Measurements from ENCODE around the gene VIPAS39. TPM values are rescaled to one million over a fixed set of nuclear protein-coding genes. Genes with fewer than 3 reads are reported as not detected.
A peak's percentile ranks its signal among the peaks of the same experiment; 100 is the strongest.

Gene VIPAS39
- polyA plus RNA-seq (ENCODE audit: insufficient read depth in 1 of 5, insufficient read length in 5 of 5, low replicate concordance in 1 of 5) = 10 to 100 TPM; 25.8 to 38.9 (median 34.3) TPM
- long read RNA-seq, donor 1, partial matches to known transcripts = 0 of 4 reads
- long read RNA-seq, donor 1, other reads (novel, unspliced or antisense) = 0 of 4 reads
- long read RNA-seq, donor 2, partial matches to known transcripts = 42 of 44 reads
- long read RNA-seq, donor 2, other reads (novel, unspliced or antisense) = 0 of 44 reads
- long read RNA-seq, donor 3, partial matches to known transcripts = 118 of 119 reads
- long read RNA-seq, donor 3, other reads (novel, unspliced or antisense) = 0 of 119 reads
- long read RNA-seq, donor 4, partial matches to known transcripts = 0 of 2 reads
- long read RNA-seq, donor 4, other reads (novel, unspliced or antisense) = 0 of 2 reads
- long read RNA-seq, donor 5, transcript VIPAS39-211 (20 exons, 2,562 nt) = major isoform, 6 of 6 reads
- long read RNA-seq, donor 5, partial matches to known transcripts = 0 of 6 reads
- long read RNA-seq, donor 5, other reads (novel, unspliced or antisense) = 0 of 6 reads
- long read RNA-seq, donor 6, partial matches to known transcripts = 6 of 10 reads
- long read RNA-seq, donor 6, other reads (novel, unspliced or antisense) = 0 of 10 reads
- long read RNA-seq, donor 7, partial matches to known transcripts = 0 of 1 reads
- long read RNA-seq, donor 7, other reads (novel, unspliced or antisense) = 0 of 1 reads
- long read RNA-seq, donor 8, partial matches to known transcripts = 0 of 4 reads
- long read RNA-seq, donor 8, other reads (novel, unspliced or antisense) = 0 of 4 reads

DNA sequence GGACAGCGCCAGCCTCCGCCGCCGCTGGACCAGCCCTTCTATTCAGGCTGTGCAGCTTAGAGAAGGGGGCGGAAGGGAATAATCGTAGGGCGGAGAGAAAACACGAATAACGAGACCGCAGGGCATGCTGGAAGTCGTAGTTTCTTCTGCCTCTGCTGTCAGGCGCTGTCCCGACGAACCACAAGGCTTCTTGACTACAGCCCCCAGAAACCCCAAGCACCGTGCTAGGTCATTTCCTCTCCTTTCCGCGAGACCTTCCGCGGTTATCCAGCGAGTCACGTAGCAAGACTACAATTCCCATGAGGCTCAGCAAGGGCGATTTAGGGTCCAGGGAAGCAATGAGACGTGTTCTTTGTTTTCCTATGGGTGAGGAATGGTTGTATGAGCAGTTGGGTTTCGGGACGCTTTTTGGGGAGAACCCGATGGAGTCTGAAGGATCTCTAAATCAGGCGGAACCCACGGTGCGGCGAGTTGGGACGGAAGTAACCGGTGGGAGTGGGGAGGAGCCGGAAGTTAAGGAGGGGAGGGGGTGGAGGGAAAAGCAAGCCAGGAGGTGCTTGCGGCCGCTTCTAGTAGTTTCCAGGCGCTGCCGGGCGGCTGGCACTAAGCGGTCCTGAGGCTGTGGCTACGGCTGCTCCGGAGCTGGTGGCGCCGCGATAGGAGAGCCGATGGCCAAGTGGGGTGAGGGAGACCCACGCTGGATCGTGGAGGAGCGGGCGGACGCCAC is at the start of gene VIPAS39, which contains the start of gene AHSA1:
Gene VIPAS39 (minus strand): TSS at position 80 of the 727 bp plus-strand sequence. CDS start 3,499 bp downstream, outside the sequence.
Gene AHSA1 (plus strand): TSS at position 572 of the 727 bp plus-strand sequence. CDS start 97 bp downstream, at position 669.
- DNase-seq = peak; percentile 97 to 98

- no peak for DNase-seq
Observed at GRCh38 chr14:77505031-77505430, 47.6 kb upstream of the VIPAS39 start.

GRCh38 chr14:77503138-77503537 is 45.7 kb upstream of the VIPAS39 start:
- no peak for DNase-seq

DNA sequence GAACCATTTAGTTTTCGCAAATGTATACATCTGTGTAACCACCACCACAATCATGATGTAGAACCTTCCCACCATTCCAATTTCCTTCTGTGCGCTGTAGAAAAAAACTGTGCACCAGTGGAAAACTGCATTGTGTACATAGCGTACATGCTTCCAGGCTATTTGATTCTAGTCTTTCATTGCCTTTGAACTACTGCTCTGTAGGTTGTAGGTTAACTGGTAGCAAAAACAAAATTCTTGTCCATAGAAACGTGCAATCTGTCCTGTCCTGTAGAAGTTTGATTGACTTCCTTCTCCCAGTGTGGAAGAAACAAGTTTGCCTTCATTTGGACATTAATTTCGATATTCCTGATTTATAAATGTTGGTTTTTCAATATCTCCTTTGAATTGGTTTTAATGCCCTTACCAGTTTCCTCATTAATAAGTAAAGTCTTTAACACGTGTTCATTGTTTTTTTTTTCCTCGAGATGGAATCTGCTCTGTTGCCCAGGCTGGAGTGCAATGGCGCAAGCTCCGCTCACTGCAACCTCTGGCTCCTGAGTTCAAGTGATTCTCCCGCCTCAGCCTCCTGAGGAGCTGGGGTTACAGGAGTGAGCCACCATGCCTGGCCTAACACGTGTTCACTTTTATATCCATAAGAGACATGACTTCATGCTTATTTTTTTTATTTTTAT is 44.8 kb upstream of the VIPAS39 start:
- no peak for DNase-seq

DNA sequence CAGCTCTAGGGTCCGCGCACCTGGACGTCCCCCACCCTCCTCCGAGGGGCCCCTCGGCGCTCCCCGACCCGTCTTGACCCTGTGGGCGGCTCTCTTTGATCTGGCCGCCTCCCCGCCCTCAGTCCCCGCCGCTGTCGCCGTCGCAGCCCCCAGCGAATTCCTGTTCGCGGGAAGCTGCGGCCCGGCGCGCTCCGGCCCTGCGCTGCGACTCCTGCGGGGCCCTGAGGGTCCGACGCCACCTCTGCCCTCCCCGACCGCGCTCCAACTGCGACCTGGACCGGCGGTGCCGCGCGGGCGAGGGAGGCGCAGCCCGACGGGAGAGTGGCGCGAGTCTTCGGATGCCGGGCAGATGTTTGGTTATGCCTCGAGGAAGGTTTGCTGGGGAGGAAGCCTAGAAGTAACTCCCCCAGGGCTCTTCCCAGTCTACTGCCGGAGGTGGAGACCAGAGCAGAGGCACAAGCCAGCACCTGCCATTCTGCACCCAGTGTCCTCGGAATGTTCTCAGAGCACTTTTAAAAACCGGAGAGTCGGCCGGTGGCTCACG is 41.7 kb upstream of the VIPAS39 start:
- DNase-seq = no peak

DNA sequence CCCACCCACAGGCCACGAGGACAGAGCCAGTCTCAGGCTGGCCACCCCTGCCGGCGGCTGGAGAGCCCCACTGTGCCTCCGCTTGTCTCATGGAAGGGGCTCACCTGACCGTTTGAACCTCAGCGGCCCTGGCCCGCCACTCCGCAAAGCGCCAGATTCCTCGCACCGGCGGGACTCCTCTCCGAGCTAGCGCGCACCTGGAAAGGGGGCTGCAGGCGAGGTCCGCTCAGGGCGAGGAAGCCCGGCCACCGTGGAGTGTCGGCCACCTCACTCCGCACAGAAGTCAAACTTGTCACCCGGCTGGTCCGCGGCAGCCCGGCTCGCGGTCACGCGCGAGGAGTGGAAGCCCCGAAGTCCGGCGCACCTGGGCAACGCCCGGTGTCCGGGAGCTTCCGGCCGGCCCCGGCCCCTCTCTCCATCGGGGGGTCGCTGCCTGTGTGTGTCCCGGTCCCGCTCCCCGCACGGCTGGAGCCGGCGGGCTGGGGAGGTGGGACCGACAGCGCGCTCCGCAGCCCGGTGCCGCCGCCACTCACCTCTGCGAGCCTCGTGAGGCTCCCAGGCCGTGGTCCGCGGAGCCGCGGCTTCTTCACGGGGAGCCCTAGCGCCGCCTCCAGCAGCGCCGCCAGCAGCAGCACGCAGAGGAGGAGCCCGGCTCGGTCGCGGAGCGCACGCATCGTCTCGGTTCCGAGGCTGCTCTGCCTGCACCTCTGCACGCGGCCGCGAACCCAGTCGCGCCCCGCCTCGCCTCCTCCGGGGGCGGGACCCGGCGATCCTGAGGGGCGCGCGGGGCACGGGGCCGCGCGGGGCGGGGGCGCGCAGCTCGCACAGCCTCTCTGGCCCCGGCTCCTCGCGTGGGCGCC is 40.9 kb upstream of the VIPAS39 start, which contains the start of gene ISM2:
Gene ISM2 (minus strand): TSS at position 697 of the 860 bp plus-strand sequence. CDS start 23 bp downstream, at position 674.
- DNase-seq = peak; percentile 4 to 18

DNA sequence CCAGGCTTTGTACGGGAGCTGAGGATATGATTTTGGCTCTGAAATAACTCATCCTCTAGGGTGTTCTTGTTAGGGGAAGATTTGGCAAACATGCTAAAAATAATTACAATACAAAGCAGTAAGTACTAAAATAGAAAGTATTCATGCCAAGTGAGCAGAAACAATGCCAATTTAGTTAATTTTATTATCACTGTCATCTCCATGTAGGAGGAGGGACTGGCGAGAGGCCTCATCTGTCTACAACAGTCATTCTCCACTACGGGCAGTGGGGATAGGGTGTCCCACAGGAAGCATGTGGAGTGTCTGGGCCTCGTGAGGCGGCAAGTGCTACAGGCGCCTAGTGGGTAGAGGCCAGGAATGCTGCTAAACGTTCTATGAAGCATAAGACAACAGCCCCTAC is 37.9 kb upstream of the VIPAS39 start:
- DNase-seq = no peak

GRCh38 chr14:77491056-77491455 is 33.7 kb upstream of the VIPAS39 start:
- DNase-seq = no peak

DNA sequence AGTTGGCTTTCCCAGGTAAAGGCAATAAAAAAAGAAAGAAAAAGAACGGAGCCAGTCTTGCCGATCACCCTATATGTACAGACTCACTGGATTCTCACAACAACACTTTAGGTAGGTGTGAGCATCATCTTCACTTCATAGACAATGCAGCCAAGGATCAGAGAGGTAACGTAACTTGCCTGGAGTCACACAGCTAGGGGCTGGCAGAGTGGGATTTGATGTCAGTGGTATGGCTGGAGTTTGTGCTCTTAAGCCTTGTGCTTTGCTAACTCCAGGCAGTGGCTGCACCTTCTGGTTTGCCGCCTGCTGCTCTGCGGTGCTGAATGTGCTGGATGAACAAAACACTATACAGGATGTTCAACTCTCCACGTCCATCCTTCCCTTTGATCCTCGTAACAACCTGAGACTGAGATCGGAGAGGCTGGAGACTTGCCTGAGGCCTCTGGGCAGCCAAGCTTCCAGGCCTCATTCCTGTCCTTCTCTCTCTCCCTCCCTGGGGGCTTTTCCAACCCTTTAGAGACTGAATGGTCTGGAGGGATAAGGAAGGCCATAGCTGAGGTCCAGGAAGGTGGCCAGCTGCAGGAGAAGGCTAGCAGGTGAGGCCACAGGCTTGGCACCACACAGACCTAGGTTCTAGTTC is 33.1 kb upstream of the VIPAS39 start:
- no peak for DNase-seq

- DNase-seq = no peak
Observed at GRCh38 chr14:77489041-77489440, 31.6 kb upstream of the VIPAS39 start.

- DNase-seq = no peak
Observed at GRCh38 chr14:77488558-77488957, 31.2 kb upstream of the VIPAS39 start.

DNA sequence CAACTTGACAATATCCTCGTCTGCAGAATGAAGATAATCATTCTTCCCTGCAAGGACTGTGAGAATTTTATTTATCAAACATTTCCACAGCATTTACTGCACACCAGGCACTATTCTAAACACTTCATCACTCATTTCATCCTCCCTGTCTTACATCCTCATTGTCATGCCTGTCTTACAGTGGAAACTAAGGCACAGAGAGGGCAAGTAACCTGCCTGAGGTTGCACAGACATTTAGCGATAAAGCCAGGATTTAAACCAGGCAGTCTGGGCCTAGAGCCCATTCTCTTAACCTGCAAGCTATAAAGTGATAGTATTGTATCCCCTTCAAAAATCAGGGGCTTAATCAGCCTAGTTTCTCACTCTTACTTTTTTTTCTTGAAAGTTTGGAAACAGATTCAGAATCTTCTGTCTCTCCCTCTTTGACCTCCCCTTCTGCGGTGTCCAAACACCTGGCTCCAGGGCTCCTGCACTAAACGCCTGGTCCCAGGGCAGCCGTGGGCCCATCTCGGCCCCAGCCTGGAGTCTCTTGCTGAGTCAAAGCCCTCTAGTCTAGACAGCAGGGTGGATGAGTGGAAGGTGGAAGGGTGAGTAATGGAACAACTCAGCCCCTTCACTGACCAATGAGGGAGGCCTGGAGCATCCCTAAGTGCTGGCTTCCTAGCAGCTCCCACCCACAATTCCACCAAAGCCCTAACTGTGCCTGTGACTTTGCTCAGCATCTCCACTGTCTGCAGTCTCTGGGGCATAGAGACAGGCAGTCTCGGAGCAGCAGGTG is 28.7 kb upstream of the VIPAS39 start:
- DNase-seq = no peak

DNA sequence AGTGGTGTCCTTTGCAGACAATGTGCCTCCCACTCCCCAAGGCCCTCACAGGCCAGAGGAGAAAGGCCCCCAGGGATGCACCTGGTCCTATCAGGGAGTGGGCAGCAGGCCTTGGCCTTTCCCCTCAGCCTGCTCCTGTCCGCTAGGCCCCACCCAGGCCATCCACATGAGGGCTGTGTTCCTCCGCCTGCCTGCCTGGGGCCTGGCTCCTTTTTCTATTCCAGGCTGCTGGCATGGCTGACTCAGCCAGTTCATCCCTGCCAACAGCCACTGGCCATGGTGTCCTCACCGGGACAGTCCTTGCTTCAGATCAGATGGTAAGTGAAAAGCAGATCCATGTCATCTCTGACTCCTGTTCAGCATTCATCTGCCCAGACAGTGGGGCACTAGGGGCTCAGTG is 27.9 kb upstream of the VIPAS39 start:
- no peak for DNase-seq

GRCh38 chr14:77482422-77482821 is 25.0 kb upstream of the VIPAS39 start:
- no peak for DNase-seq

DNA sequence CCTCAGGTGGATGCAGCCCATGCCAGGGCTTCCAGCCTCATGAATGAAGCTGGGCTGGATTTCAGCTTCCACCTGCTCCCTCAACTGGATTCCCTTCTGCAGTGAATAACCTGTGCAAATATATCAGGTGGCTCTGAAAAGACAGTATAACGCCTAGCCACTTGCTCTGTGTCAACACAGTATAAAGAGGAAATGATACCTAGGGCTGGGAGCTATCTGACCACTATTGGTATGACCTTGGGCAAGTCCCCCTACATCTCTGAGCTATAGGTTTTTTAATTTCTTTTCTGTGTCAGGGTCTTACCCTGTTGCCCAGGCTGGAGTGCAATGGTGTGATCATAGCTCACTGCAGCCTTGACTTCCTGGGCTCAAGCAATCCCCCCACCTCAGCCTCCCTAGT is 21.4 kb upstream of the VIPAS39 start:
- DNase-seq = no peak

GRCh38 chr14:77478029-77478428 is 20.6 kb upstream of the VIPAS39 start:
- DNase-seq = no peak

DNA sequence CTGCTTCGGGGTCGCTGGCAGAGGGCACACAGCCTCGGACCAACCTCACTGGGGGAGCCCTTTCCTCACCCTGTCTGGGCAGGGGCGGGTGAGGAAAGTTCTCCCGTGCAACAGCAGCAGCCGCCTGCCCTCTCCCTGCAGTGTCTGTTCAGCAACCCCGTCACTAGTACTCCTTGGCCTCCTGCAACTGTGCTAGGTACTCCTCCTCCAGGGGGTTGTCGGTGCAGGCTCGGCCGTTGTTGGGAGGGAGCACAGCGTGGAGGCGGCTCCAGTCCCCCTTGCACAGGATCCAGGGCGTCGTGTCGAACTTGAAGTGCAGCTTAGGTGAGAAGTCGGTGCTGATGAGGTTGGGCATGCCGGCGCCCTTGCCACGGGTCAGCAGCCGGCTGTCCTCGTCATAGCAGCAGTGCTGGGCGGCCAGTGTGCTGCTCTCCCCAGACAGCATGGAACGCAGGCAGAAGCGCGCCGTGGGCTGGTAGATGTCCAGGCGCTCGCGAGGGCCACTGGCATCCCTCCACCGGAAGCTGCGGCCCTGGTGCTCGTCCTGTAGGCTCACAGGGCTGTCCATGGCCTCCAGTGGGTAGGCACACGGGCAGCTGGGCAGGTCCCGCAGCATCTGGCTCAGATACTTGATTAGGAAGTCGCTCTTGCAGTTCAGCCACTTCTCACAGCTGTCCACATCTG is 18.2 kb upstream of the VIPAS39 start:
- DNase-seq = no peak

Data from right lung (tissue), 10 donors.